IPS DF 6.9 (cell line): ENCODE data around the gene CEACAM20.
"Not testable (repeated sequence)": the region's sequence is repeated elsewhere in the genome, so short reads cannot be mapped to it uniquely, and the experiment has no call there.

Experiments used
- DNase-seq: peaks from one replicate; pipeline ENCODE4 v3.0.0-alpha.2; 2013; ENCODE audit warnings: low read depth, low spot score
- H3K27ac ChIP-seq: one replicate; pipeline ENCODE4 v1.5.1; 2013; ENCODE audit warnings: low read length, control low read depth
- H3K27me3 ChIP-seq: 2 replicates; pipeline ENCODE4 v1.6.1; 2013; ENCODE audit warnings: mild to moderate bottlenecking, low read length; ENCODE audit not compliant: control insufficient read depth, insufficient read depth
- H3K36me3 ChIP-seq: 2 replicates; pipeline ENCODE4 v1.6.1; 2013; ENCODE audit warnings: low read length; ENCODE audit not compliant: control insufficient read depth, insufficient read depth
- H3K4me1 ChIP-seq: 2 replicates; pipeline ENCODE4 v1.6.1; 2013; ENCODE audit warnings: low read length; ENCODE audit not compliant: control insufficient read depth, insufficient read depth
- H3K4me3 ChIP-seq: 2 replicates; pipeline ENCODE4 v1.5.1; 2013; ENCODE audit warnings: mild to moderate bottlenecking, low read length
- H3K9me3 ChIP-seq: 2 replicates; pipeline ENCODE4 v1.6.1; 2013; ENCODE audit warnings: low read length, inconsistent platforms; ENCODE audit not compliant: control insufficient read depth, insufficient read depth
- WGBS: extraction: QIAGEN DNeasy Blood & Tissue Kit; methylation state at CpG from one replicate; pipeline ENCODE4 v1.1.7; 2013; ENCODE audit warnings: mixed read lengths, missing lambda C conversion rate; ENCODE audit not compliant: insufficient read length, insufficient coverage; 5-methylcytosine and 5-hydroxymethylcytosine counted together

The CEACAM20 gene

DNA sequence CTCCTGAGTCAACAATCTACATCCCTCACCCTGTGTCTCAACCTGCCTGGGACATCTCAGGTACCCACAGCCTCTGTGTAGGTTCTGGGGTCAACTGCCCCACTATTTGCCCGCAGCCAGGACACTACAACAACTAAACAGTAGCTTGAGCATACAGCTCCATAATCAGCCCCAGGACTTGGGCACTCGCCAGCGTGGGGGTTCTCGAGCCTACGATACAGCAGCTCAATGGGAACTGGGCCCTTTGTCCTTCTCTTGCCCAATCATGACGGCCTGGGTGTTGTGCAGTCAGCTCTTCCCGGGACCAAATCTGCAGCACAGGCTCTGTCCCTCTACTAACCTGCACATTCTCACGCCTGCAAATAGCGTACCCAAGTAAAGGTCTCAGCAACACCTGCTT, 30.5 kb downstream of the CEACAM20 start:
- Histone ChIP-seq H3K4me3 (no peak overlapping the region; the same call in 1 of the 2 replicates), H3K4me1 (peaks cover 1% of the 10 kb centered on the region; the same call in 1 of the 2 replicates), H3K36me3 (peaks cover 13% of the 10 kb centered on the region), H3K27ac (no peak overlapping the region), H3K27me3 (no peaks in the 10 kb centered on the region), H3K9me3 (peaks cover 1% of the 10 kb centered on the region; the same call in 1 of the 2 replicates)
- DNase-seq: no peak
- no CpG with 5 or more reads among the region's 9 CpGs for WGBS

- H3K36me3 ChIP-seq: peaks cover 23% of the 10 kb centered on the region
Observed at GRCh38 chr19:44496711-44497110, 32.8 kb downstream of the CEACAM20 start.

GRCh38 chr19:44476559-44477408, 52.7 kb downstream of the CEACAM20 start:
- H3K4me1 ChIP-seq: no peaks in the 10 kb centered on the region
- no CpG with 5 or more reads among the region's 7 CpGs for WGBS
- H3K36me3 ChIP-seq: peaks cover 30% of the 10 kb centered on the region; the same call in 1 of the 2 replicates
- no peak for DNase-seq
- H3K27me3 ChIP-seq: no peaks in the 10 kb centered on the region
- no peak overlapping the region for H3K4me3 ChIP-seq
- H3K9me3 ChIP-seq: peaks cover 43% of the 10 kb centered on the region
- no peak overlapping the region for H3K27ac ChIP-seq

More at GRCh38 chr19:44496711-44497110, 32.8 kb downstream of the CEACAM20 start:
- Histone ChIP-seq H3K27me3 (no peaks in the 10 kb centered on the region; the same call in 1 of the 2 replicates), H3K27ac (no peak overlapping the region), H3K9me3 (peaks cover 1% of the 10 kb centered on the region), H3K4me3 (no peak overlapping the region), H3K4me1 (peaks cover 1% of the 10 kb centered on the region; the same call in 1 of the 2 replicates)
- DNase-seq: no peak
- no CpG with 5 or more reads among the region's 1 CpG for WGBS

GRCh38 chr19:44468730-44469129, 60.7 kb downstream of the CEACAM20 start:
- not testable (repeated sequence) for H3K4me1 ChIP-seq, H3K9me3 ChIP-seq, H3K27me3 ChIP-seq, H3K27ac ChIP-seq, H3K36me3 ChIP-seq, DNase-seq, H3K4me3 ChIP-seq
- no CpG with 5 or more reads among the region's 5 CpGs for WGBS

DNA sequence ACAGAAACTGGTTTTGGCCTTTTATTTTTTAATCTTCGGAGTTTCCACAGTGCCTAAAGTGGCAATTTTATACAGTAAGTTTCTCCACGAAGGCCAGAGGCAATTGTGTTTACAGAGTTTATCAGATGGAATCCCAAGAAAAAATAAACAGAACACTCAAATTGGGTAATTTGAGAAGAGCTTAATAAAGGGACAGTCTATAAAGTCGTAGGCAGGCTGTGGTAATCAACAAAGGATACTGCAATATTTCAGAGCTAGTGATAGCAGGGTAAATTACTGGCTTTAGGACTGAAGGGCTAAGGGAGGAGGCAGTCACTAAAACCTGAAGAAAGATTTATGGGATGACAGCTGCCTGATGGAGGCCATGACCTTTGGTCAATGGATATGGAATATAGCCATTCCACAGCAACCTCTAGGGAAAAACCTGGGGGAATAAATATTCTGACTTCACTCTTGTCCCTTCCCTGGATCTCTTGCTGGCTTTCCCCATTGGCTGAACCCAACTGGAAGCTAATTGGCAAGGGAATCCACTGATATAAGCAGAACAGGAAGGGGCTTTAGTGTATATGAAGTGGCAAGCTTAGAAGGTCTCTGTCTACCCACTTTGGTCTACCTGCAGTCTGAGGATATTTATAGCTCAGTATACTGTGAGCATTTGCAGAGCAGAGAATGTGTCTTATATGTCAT, 66.7 kb downstream of the CEACAM20 start:
- not testable (repeated sequence) for H3K9me3 ChIP-seq, H3K4me3 ChIP-seq, DNase-seq, H3K27ac ChIP-seq, H3K36me3 ChIP-seq, H3K4me1 ChIP-seq, H3K27me3 ChIP-seq
- WGBS: no CpG with 5 or more reads among the region's 3 CpGs
